ENCODE measurements around the gene APC.

Gene APC

GRCh38 chr5:112811023-112811422 is 73.3 kb downstream of the APC start:
- H3K4me1 ChIP-seq: no peaks in the 10 kb centered on the region
- no peak for TF ChIP-seq CTCF (IDR thresholded peaks at IDR 0.05)

GRCh38 chr5:112812549-112812948 is 74.9 kb downstream of the APC start:
- TF ChIP-seq CTCF (IDR thresholded peaks at IDR 0.05): no peak
- H3K4me2 ChIP-seq (ENCODE audit: low read length): no peak overlapping the region
- no peaks in the 10 kb centered on the region for H3K36me3 ChIP-seq (ENCODE audit: control insufficient read depth, insufficient read depth, low read length)
- no peaks in the 10 kb centered on the region for H3K79me2 ChIP-seq
- H3K4me3 ChIP-seq (ENCODE audit: low read depth, low read length): no peak overlapping the region
- no peaks in the 10 kb centered on the region for H3K9me3 ChIP-seq (ENCODE audit: control insufficient read depth, low read length)
- H3K27ac ChIP-seq: no peak overlapping the region
- no peak overlapping the region for H2AFZ ChIP-seq
- no peaks in the 10 kb centered on the region for H3K4me1 ChIP-seq
- H3K9ac ChIP-seq: no peak overlapping the region
- H3K27me3 ChIP-seq (ENCODE audit: control insufficient read depth, insufficient read depth, low read length): no peaks in the 10 kb centered on the region

More at GRCh38 chr5:112811023-112811422, 73.3 kb downstream of the APC start:
- Histone ChIP-seq H3K4me3 (ENCODE audit: low read depth, low read length) (no peak overlapping the region), H3K27me3 (ENCODE audit: control insufficient read depth, insufficient read depth, low read length) (no peaks in the 10 kb centered on the region), H2AFZ (no peak overlapping the region), H3K9me3 (ENCODE audit: control insufficient read depth, low read length) (no peaks in the 10 kb centered on the region), H3K79me2 (no peaks in the 10 kb centered on the region), H3K9ac (no peak overlapping the region), H3K27ac (no peak overlapping the region), H3K36me3 (ENCODE audit: control insufficient read depth, insufficient read depth, low read length) (no peaks in the 10 kb centered on the region), H3K4me2 (ENCODE audit: low read length) (no peak overlapping the region)

- Histone ChIP-seq H3K4me2 (ENCODE audit: low read length) (no peak overlapping the region), H3K79me2 (no peaks in the 10 kb centered on the region), H3K4me1 (no peaks in the 10 kb centered on the region), H3K27me3 (ENCODE audit: control insufficient read depth, insufficient read depth, low read length) (no peaks in the 10 kb centered on the region), H3K9ac (no peak overlapping the region), H3K4me3 (ENCODE audit: low read depth, low read length) (no peak overlapping the region), H3K9me3 (ENCODE audit: control insufficient read depth, low read length) (no peaks in the 10 kb centered on the region), H3K36me3 (ENCODE audit: control insufficient read depth, insufficient read depth, low read length) (no peaks in the 10 kb centered on the region), H2AFZ (no peak overlapping the region), H3K27ac (no peak overlapping the region)
- TF ChIP-seq CTCF (IDR thresholded peaks at IDR 0.05): no peak
Measured at GRCh38 chr5:112820246-112820645, 82.6 kb downstream of the APC start.

- no peak for TF ChIP-seq CTCF (IDR thresholded peaks at IDR 0.05)
- Histone ChIP-seq H3K27ac (no peak overlapping the region), H3K27me3 (ENCODE audit: control insufficient read depth, insufficient read depth, low read length) (no peaks in the 10 kb centered on the region), H3K36me3 (ENCODE audit: control insufficient read depth, insufficient read depth, low read length) (no peaks in the 10 kb centered on the region), H3K79me2 (no peaks in the 10 kb centered on the region), H3K9ac (no peak overlapping the region), H3K4me2 (ENCODE audit: low read length) (no peak overlapping the region), H3K9me3 (ENCODE audit: control insufficient read depth, low read length) (no peaks in the 10 kb centered on the region), H3K4me1 (no peaks in the 10 kb centered on the region), H2AFZ (no peak overlapping the region), H3K4me3 (ENCODE audit: low read depth, low read length) (no peak overlapping the region)
Measured at GRCh38 chr5:112822456-112822855, 84.8 kb downstream of the APC start.

- Histone ChIP-seq H3K9ac (no peak overlapping the region), H3K79me2 (no peaks in the 10 kb centered on the region), H3K36me3 (ENCODE audit: control insufficient read depth, insufficient read depth, low read length) (no peaks in the 10 kb centered on the region), H3K27me3 (ENCODE audit: control insufficient read depth, insufficient read depth, low read length) (no peaks in the 10 kb centered on the region), H2AFZ (no peak overlapping the region), H3K4me3 (ENCODE audit: low read depth, low read length) (no peak overlapping the region), H3K4me2 (ENCODE audit: low read length) (no peak overlapping the region), H3K4me1 (no peaks in the 10 kb centered on the region), H3K9me3 (ENCODE audit: control insufficient read depth, low read length) (no peaks in the 10 kb centered on the region), H3K27ac (no peak overlapping the region)
- TF ChIP-seq CTCF (IDR thresholded peaks at IDR 0.05): no peak
Measured at GRCh38 chr5:112823181-112823580, 85.5 kb downstream of the APC start.

All from parathyroid adenoma (tissue), 2 donors.